ES-I3 (cell line): ENCODE data around the gene LINGO1.

Experiments used
- H3K36me3 ChIP-seq: 2 replicates; pipeline ENCODE4 v1.6.1; 2013; ENCODE audit warnings: mild to moderate bottlenecking, low read length, control low read depth, moderate library complexity; ENCODE audit not compliant: insufficient read depth
- H3K4me1 ChIP-seq: 2 replicates; pipeline ENCODE4 v1.6.1; 2013; ENCODE audit warnings: mild to moderate bottlenecking, control low read depth, low read length; ENCODE audit not compliant: insufficient read depth
- H3K9ac ChIP-seq: 2 replicates; pipeline ENCODE4 v1.6.1; 2013; ENCODE audit warnings: low read depth, mild to moderate bottlenecking, low read length, moderate library complexity
- H3K9me3 ChIP-seq: 2 replicates; pipeline ENCODE4 v1.6.1; 2013; ENCODE audit warnings: mild to moderate bottlenecking, low read length, moderate library complexity; ENCODE audit not compliant: control insufficient read depth, insufficient read depth

The LINGO1 gene

GRCh38 chr15:77665530-77666295, 33.0 kb upstream of the LINGO1 start:
- H3K9ac ChIP-seq = no peak overlapping the region
- H3K9me3 ChIP-seq = no peaks in the 10 kb centered on the region
- H3K4me1 ChIP-seq = peaks cover 17% of the 10 kb centered on the region
- no peaks in the 10 kb centered on the region for H3K36me3 ChIP-seq

GRCh38 chr15:77664428-77664827, 31.7 kb upstream of the LINGO1 start:
- Histone ChIP-seq H3K36me3 (no peaks in the 10 kb centered on the region), H3K9ac (no peak overlapping the region), H3K4me1 (peaks cover 22% of the 10 kb centered on the region), H3K9me3 (no peaks in the 10 kb centered on the region)

GRCh38 chr15:77663256-77663655, 30.5 kb upstream of the LINGO1 start:
- H3K4me1 ChIP-seq = peaks cover 22% of the 10 kb centered on the region
- no peaks in the 10 kb centered on the region for H3K9me3 ChIP-seq
- no peak overlapping the region for H3K9ac ChIP-seq
- no peaks in the 10 kb centered on the region for H3K36me3 ChIP-seq

GRCh38 chr15:77659350-77660321, 26.9 kb upstream of the LINGO1 start:
- Histone ChIP-seq H3K9ac (no peak overlapping the region), H3K36me3 (no peaks in the 10 kb centered on the region), H3K9me3 (no peaks in the 10 kb centered on the region), H3K4me1 (peaks cover 24% of the 10 kb centered on the region)

- Histone ChIP-seq H3K9me3 (no peaks in the 10 kb centered on the region), H3K9ac (no peak overlapping the region), H3K36me3 (no peaks in the 10 kb centered on the region), H3K4me1 (peaks cover 15% of the 10 kb centered on the region; the same call in 1 of the 2 replicates)
Measured at GRCh38 chr15:77658304-77658703, 25.6 kb upstream of the LINGO1 start.

- Histone ChIP-seq H3K9ac (no peak overlapping the region), H3K36me3 (no peaks in the 10 kb centered on the region), H3K4me1 (peaks cover 9% of the 10 kb centered on the region; the same call in 1 of the 2 replicates), H3K9me3 (no peaks in the 10 kb centered on the region)
Measured at GRCh38 chr15:77657634-77658238, 25.0 kb upstream of the LINGO1 start.

GRCh38 chr15:77656294-77656693, 23.6 kb upstream of the LINGO1 start:
- H3K4me1 ChIP-seq = peaks cover 7% of the 10 kb centered on the region; the same call in 1 of the 2 replicates
- no peaks in the 10 kb centered on the region for H3K9me3 ChIP-seq
- no peaks in the 10 kb centered on the region for H3K36me3 ChIP-seq
- H3K9ac ChIP-seq = no peak overlapping the region

- H3K36me3 ChIP-seq = no peaks in the 10 kb centered on the region
- no peak overlapping the region for H3K9ac ChIP-seq
- peaks cover 7% of the 10 kb centered on the region; the same call in 1 of the 2 replicates for H3K4me1 ChIP-seq
- no peaks in the 10 kb centered on the region for H3K9me3 ChIP-seq
Measured at GRCh38 chr15:77654975-77655374, 22.3 kb upstream of the LINGO1 start.

- Histone ChIP-seq H3K9me3 (no peaks in the 10 kb centered on the region), H3K4me1 (peaks cover 5% of the 10 kb centered on the region; the same call in 1 of the 2 replicates), H3K36me3 (no peaks in the 10 kb centered on the region)
Measured at GRCh38 chr15:77653832-77654480, 21.2 kb upstream of the LINGO1 start.

GRCh38 chr15:77650265-77650664, 17.6 kb upstream of the LINGO1 start:
- peaks cover 3% of the 10 kb centered on the region; the same call in 1 of the 2 replicates for H3K4me1 ChIP-seq
- no peaks in the 10 kb centered on the region for H3K9me3 ChIP-seq
- H3K36me3 ChIP-seq = no peaks in the 10 kb centered on the region

More at GRCh38 chr15:77653832-77654480, 21.2 kb upstream of the LINGO1 start:
- H3K9ac ChIP-seq = no peak overlapping the region

GRCh38 chr15:77649610-77650009, 16.9 kb upstream of the LINGO1 start:
- Histone ChIP-seq H3K9me3 (no peaks in the 10 kb centered on the region), H3K9ac (no peak overlapping the region), H3K36me3 (no peaks in the 10 kb centered on the region), H3K4me1 (peaks cover 3% of the 10 kb centered on the region; the same call in 1 of the 2 replicates)

More at GRCh38 chr15:77650265-77650664, 17.6 kb upstream of the LINGO1 start:
- no peak overlapping the region for H3K9ac ChIP-seq

GRCh38 chr15:77649017-77649416, 16.3 kb upstream of the LINGO1 start:
- Histone ChIP-seq H3K9me3 (no peaks in the 10 kb centered on the region), H3K36me3 (no peaks in the 10 kb centered on the region), H3K9ac (no peak overlapping the region), H3K4me1 (peaks cover 3% of the 10 kb centered on the region; the same call in 1 of the 2 replicates)

GRCh38 chr15:77647961-77648360, 15.2 kb upstream of the LINGO1 start:
- peaks cover 9% of the 10 kb centered on the region; the same call in 1 of the 2 replicates for H3K4me1 ChIP-seq
- H3K9ac ChIP-seq = no peak overlapping the region
- H3K36me3 ChIP-seq = no peaks in the 10 kb centered on the region
- H3K9me3 ChIP-seq = no peaks in the 10 kb centered on the region
